K562 (cell line): Measurements from ENCODE around the gene CEP68. TPM values are rescaled to one million over a fixed set of nuclear protein-coding genes. Genes with fewer than 3 reads are reported as not detected.

Experiments
- ETS2 ChIP-seq: IDR thresholded peaks from 2 replicates; pipeline ENCODE4 v1.6.1; 2016; ENCODE audit warnings: borderline replicate concordance, missing genetic modification characterization, mild to moderate bottlenecking, moderate library complexity, missing compliant biosample characterization; ENCODE audit not compliant: poor library complexity, severe bottlenecking
- ZNF239 ChIP-seq: fragments of 250-450 bp; sonication (Bioruptor Pico); IDR thresholded peaks from 2 replicates; pipeline ENCODE4 v1.4.0; 2020; ENCODE audit warnings: mild to moderate bottlenecking
- polyA plus RNA-seq, 8 experiments: library from polyadenylated mRNA; depleted of rRNA in 4 of 8; stranded (reverse) in 5 of 8; unstranded in 3 of 8; fragments of >200 nt; fragmentation: Nextera tagmentation in 2 of 8; fragmentation: Illumina TruSeq in 1 of 8; extraction: Ambion mirVana in 2 of 8; extraction: Trizol in 1 of 8; gene quantifications; 2 replicates each; pipeline versions ENCODE4 v1.2.1 to v1.2.3, GENCODE V29; 2011 to 2014; ENCODE audit warnings: inconsistent platforms in 1 of 8, missing spikeins in 1 of 8
- total RNA-seq, 7 experiments: library from RNA; depleted of rRNA in 6 of 7; stranded (reverse); fragments of >200 nt in 6 of 7; fragmentation: Illumina TruSeq in 2 of 7; extraction: Trizol in 2 of 7; gene quantifications; 2 replicates each; pipeline versions ENCODE4 v1.2.1 to v1.2.3, GENCODE V29; 2011 to 2021; ENCODE audit warnings: low replicate concordance in 1 of 7
- TF ChIP-seq, protein P1 (sequence below): fragments of 250-450 bp; sonication (Bioruptor Pico); IDR thresholded peaks from 2 replicates; pipeline ENCODE4 v1.9.0; 2021; ENCODE audit warnings: mild to moderate bottlenecking, inconsistent platforms
- TF ChIP-seq, protein P2 (sequence below): sonication (generic); formaldehyde crosslinking; IDR thresholded peaks from 2 replicates; pipeline ENCODE4 v1.9.0; 2022; ENCODE audit warnings: mild to moderate bottlenecking, missing genetic modification reagents
- TF ChIP-seq, protein P3 (sequence below), 2 experiments: fragments of 250-450 bp in 1 of 2; fragments of 450-650 bp in 1 of 2; sonication (Bioruptor Pico) in 1 of 2; IDR thresholded peaks; 2 replicates each; pipeline versions ENCODE4 v1.6.1 to v1.8.0; 2016 to 2021; ENCODE audit warnings: mild to moderate bottlenecking in 2 of 2, moderate library complexity in 2 of 2, missing compliant biosample characterization in 1 of 2, missing genetic modification characterization in 1 of 2

CEP68 gene
- total and polyA plus RNA-seq, 9 of the 15 experiments (the other 6 are each of a cell fraction or from before 2014, with no cell fraction given) = 1.4 to 8.5 (median 5.2) TPM

- TF ChIP-seq, protein P1, sequence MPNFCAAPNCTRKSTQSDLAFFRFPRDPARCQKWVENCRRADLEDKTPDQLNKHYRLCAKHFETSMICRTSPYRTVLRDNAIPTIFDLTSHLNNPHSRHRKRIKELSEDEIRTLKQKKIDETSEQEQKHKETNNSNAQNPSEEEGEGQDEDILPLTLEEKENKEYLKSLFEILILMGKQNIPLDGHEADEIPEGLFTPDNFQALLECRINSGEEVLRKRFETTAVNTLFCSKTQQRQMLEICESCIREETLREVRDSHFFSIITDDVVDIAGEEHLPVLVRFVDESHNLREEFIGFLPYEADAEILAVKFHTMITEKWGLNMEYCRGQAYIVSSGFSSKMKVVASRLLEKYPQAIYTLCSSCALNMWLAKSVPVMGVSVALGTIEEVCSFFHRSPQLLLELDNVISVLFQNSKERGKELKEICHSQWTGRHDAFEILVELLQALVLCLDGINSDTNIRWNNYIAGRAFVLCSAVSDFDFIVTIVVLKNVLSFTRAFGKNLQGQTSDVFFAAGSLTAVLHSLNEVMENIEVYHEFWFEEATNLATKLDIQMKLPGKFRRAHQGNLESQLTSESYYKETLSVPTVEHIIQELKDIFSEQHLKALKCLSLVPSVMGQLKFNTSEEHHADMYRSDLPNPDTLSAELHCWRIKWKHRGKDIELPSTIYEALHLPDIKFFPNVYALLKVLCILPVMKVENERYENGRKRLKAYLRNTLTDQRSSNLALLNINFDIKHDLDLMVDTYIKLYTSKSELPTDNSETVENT (CRISPR knock-in tag) = no peak
- TF ChIP-seq, protein P2, sequence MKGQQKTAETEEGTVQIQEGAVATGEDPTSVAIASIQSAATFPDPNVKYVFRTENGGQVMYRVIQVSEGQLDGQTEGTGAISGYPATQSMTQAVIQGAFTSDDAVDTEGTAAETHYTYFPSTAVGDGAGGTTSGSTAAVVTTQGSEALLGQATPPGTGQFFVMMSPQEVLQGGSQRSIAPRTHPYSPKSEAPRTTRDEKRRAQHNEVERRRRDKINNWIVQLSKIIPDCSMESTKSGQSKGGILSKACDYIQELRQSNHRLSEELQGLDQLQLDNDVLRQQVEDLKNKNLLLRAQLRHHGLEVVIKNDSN = no peak
- TF ChIP-seq ETS2 (tag) (no peak), ZNF239 (CRISPR knock-in tag) (no peak)
- TF ChIP-seq, protein P3, sequence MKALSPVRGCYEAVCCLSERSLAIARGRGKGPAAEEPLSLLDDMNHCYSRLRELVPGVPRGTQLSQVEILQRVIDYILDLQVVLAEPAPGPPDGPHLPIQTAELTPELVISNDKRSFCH (CRISPR knock-in tag; IDR thresholded peaks at IDR 0.05) = no peak
- TF ChIP-seq, protein P3 (tag; IDR thresholded peaks at IDR 0.05) = no peak
These were observed 16.6 kb upstream of the CEP68 start (continued) for GRCh38 chr2:65039640-65040039.
